Hematopoietic multipotent progenitor cell treated with erythropoietin and hydrocortisone succinate and interleukin-3 and kit ligand, for 4 days (in vitro differentiated cells): Measurements from ENCODE around the gene CYP3A4.
"Not testable (repeated sequence)": the region's sequence is repeated elsewhere in the genome, so short reads cannot be mapped to it uniquely, and the experiment has no call there.

ENCODE experiments used
- DNase-seq: peaks from one replicate; pipeline ENCODE4 v3.0.0-alpha.2; 2015

CYP3A4 gene

GRCh38 chr7:99748846-99749579 lies 35.0 kb downstream of the CYP3A4 start:
- no peak for DNase-seq

GRCh38 chr7:99746915-99747314 lies 37.1 kb downstream of the CYP3A4 start:
- not testable (repeated sequence) for DNase-seq

- not testable (repeated sequence) for DNase-seq
Observed at GRCh38 chr7:99745395-99745794, 38.6 kb downstream of the CYP3A4 start.

- DNase-seq: no peak
Observed at GRCh38 chr7:99742737-99743394, 41.1 kb downstream of the CYP3A4 start.

GRCh38 chr7:99741441-99741795 lies 42.6 kb downstream of the CYP3A4 start:
- no peak for DNase-seq

GRCh38 chr7:99740573-99741440 lies 43.2 kb downstream of the CYP3A4 start:
- peak; percentile 12 for DNase-seq

GRCh38 chr7:99739699-99740572 lies 44.0 kb downstream of the CYP3A4 start:
- DNase-seq: no peak

DNA sequence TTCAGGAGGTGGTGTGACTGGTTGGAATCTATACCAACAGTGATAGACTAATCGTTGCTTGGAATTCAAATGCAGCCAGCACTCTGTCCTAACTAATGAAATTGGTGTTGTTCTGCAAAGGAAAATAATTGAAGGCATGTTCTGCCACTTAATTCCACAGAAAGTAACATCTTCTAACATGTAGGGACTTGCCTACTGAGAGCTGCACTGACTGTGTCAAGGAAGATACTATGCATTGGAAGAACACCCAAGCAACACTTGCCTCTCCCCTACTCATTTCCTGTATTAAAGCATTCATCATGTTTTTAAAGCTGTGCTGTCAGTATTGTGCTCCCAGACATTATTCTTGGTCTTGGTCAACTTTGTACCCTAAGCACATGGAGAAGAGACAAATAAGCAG lies 46.3 kb downstream of the CYP3A4 start:
- DNase-seq: no peak

DNA sequence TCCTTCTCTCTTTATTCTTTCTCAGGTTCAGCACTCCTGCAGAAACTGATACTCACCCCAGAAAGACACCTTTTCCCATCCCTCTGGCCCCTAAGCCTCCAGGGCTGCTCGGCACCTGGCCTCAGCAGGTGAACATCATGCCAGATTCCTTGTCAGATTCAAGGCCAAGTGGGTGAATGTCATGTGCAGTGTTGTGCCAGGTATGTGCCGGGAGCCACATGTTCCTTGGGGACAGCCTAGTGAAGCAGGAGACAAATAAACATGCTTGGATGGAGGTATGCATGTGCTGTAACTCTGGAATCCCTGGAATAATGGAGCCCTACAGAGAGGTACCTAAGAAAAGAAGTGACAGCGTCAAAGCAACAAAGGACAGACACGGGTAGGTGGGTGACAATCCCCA lies 47.3 kb downstream of the CYP3A4 start:
- DNase-seq: not testable (repeated sequence)

DNA sequence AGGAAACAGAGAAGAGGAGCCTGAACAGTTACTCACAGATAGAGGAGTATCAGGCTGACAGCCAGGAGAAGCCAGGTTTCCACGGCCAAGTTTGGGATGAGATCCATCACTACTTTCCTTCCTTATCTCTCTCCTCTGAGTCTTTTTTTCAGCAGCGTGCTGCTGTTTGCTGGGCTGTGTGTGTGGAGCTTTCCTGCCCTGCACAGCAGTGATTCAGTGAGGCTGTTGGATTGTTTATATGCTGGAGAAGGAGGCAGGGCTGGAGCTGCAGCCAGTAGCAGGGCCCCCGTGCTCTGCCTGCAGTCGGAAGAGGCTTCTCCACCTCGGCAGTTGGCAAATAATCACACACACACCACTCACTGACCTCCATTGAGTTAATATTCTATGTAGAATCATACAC lies 49.0 kb downstream of the CYP3A4 start, which contains the start of gene CYP3A7:
TSS of gene CYP3A7 (minus strand) at position 210 of the 400 bp plus-strand sequence. CDS start at position 107, 103 bp downstream.
- no peak for DNase-seq

DNA sequence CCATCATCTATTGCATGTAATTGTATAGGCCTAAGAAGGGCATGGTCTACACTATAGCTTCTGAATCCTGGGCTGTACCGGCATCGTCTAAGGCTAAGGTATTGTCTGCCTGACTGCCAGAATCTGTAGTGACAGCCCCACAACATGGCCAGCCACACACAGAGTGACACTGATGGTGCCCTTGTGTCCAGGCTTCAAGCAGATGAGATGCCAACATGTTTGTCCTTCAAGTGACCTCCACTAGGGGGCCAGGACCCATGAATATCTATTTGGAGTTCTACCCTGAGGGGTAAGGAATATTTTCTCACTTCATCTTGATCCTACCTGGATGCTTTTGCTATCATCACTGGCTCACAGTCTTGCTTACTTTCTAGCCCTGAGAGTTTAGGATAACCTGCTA lies 50.5 kb downstream of the CYP3A4 start:
- peak; percentile 57 for DNase-seq

DNA sequence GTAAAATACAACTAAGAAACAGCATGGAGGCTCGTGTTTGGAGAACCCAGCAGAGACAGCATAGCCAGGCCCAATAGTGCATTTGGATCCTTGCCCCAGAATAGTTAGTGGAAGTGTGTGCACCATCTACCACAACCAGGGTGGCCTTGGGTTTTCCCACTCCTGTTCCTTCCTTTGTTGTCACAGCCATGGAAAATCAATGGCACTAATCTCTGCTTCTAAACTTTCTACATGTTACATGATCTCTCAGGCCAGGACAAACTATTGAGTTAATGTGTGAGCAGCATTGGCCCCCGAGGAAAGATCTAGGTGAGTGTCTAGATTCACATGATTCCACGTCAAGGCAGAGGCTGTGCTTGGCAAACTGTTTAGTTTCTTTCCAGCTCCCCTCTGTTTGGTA lies 51.0 kb downstream of the CYP3A4 start:
- DNase-seq: no peak

DNA sequence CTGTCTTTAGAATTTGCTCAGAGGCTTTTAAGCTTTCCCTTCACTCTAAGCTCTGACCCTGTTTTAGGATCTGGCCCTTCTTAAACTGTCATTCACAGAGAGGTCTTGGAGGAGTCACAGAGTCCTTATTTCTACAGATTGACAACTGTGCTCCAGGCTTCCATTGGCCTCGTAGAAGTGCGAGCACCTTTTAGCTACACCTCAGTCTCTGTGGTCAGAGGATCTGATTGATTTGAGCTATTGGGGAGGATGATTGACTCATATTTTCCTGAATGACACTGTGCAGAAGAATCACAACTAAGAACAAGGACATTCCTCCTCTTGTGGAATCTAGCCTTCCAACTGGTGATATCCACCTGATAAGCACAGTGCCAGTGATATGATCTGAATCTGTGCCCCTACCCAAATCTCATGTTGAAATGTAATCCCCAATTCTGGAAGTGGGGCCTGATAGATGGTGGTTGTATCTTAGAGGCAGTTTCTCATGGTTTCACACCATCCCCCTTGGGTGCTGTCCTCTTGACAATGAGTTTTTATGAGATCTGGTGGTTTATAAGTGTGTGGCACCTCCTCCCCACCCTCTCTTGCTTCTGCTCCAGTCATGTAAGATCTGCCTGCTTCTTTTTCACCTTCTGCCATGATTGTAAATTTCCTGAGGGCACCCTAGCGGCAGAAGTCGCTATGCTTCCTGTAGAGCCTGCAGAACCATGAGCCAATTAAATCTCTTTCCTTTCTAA lies 52.2 kb downstream of the CYP3A4 start:
- DNase-seq: no peak

DNA sequence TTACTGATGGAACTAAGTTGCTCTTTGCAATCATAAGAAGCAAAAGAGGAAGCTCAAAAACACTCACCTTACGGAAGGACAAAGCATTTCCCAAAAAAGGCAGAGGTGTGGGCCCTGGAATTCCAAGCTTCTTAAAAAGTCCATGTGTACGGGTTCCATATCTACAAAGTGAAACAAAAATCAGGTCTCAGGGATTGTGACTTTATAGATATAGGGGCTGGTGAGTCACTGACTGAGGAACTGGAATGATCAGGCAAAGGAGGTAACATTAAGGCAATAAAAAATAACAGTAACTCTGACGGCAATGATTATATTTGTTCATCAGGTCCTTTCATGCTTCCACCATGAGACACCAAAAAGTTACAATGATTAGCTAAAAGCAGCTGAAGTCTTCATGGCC lies 53.0 kb downstream of the CYP3A4 start:
- no peak for DNase-seq

GRCh38 chr7:99730238-99730810 lies 53.7 kb downstream of the CYP3A4 start:
- no peak for DNase-seq

DNA sequence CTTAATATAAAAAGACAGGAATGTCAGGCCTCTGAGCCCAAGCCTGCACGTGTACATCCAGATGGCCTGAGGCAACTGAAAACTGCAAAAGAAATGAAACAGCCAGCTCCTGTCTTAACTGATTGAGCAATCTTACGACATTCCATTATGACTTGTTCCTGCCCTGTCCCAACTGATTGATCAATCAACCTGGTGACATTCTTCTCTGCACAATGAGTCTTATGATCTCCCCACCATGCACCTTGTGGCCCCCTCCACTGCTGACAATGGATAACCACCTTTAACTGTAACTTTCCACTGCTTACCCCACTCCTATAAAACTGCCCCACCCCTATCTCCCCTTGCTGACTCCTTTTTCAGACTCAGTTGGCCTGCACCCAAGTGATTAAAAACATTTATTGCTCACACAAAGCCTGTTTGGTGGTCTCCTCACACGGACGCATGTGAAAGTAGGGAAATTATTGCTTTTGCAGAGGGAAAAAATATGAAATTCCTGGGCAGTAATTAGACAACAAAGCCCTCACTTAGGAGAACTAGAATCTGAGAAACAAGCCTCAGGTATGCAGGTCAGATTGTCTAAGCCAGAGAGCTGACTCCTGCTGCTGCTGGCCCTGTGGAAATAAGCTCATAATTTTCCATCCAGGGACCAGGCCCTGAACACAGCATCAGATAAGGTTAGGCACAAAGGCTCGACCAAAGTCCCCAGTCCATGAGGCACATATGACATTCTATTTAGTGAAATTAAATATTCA lies 54.3 kb downstream of the CYP3A4 start:
- DNase-seq: no peak

DNA sequence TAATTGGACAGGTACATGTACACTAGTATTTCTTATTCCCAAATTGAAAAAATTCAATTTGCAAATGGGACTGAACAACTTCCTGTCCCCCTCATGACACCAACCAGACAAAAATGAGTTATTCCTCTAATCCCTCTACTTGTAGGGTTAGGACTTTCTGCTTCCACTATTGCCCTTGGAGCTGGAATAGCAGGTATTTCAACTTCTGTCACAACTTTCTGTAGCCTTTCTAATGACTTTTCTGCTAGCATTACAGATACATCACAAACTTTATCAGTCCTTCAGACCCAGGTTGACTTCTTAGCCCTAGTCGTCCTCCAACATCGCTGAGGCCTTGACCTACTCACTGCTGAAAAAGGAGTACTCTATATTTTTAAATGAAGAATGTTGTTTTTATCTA lies 55.4 kb downstream of the CYP3A4 start:
- no peak for DNase-seq

DNA sequence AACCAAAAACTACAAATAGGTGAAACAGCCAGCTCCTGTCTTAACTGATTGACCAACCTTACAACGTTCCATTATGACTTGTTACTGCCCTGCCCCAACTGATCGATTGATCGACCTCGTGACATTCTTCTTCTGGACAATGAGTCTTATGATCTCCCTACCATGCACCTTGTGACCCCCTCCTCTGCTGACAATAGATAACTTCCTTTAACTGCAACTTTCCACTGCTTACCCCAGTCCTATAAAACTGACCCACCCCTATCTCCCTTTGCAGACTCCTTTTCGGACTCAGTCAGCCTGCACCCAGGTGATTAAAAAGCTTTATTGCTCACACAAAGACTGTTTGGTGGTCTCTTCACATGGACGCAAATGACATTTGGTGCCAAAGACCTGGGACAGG lies 60.8 kb downstream of the CYP3A4 start:
- DNase-seq: not testable (repeated sequence)

GRCh38 chr7:99720800-99721595 lies 63.0 kb downstream of the CYP3A4 start:
- no peak for DNase-seq
